H1 (cell line): ENCODE measurements around the gene ENTPD2.

Experiments used
- ATF3 ChIP-seq: IDR thresholded peaks from 2 replicates; pipeline ENCODE4 v1.6.1; 2011; ENCODE audit warnings: low read depth, mild to moderate bottlenecking, low read length; ENCODE audit not compliant: insufficient read depth
- E2F6 ChIP-seq: IDR thresholded peaks from 2 replicates; pipeline ENCODE4 v1.6.1; 2012; ENCODE audit warnings: inconsistent platforms
- EP300 ChIP-seq, 2 experiments: IDR thresholded peaks; 1 replicate in 1 of 2; 2 replicates in 1 of 2; pipeline ENCODE4 v1.6.1; 2011 to 2012; ENCODE audit warnings: low read depth in 2 of 2, low read length in 2 of 2, mild to moderate bottlenecking in 2 of 2, borderline replicate concordance in 1 of 2, inconsistent platforms in 1 of 2, moderate library complexity in 1 of 2
- NRF1 ChIP-seq: IDR thresholded peaks from 2 replicates; pipeline ENCODE4 v1.6.1; 2011; ENCODE audit warnings: mild to moderate bottlenecking, low read depth, low read length, improper control_type of control experiment
- TF ChIP-seq, protein P1 (sequence below), 3 experiments: IDR thresholded peaks; 1 replicate in 2 of 3; 2 replicates in 1 of 3; pipeline versions ENCODE4 v1.5.1 to v1.6.1; 2011; ENCODE audit warnings: low read length in 3 of 3, mild to moderate bottlenecking in 3 of 3, inconsistent platforms in 2 of 3, low read depth in 1 of 3, moderate library complexity in 1 of 3; ENCODE audit not compliant: insufficient read depth in 1 of 3; ENCODE audit errors: control extremely low read depth in 1 of 3

GRCh38 chr9:137029058-137029936 lies 24.6 kb downstream of the ENTPD2 start:
- TF ChIP-seq EP300 (IDR thresholded peaks at IDR 0.05; ENCODE audit: borderline replicate concordance in 1 of 2, low read depth in 2 of 2, low read length in 2 of 2) (no peak), ATF3 (no peak), NRF1 (no peak), E2F6 (no peak)
- TF ChIP-seq, protein P1, sequence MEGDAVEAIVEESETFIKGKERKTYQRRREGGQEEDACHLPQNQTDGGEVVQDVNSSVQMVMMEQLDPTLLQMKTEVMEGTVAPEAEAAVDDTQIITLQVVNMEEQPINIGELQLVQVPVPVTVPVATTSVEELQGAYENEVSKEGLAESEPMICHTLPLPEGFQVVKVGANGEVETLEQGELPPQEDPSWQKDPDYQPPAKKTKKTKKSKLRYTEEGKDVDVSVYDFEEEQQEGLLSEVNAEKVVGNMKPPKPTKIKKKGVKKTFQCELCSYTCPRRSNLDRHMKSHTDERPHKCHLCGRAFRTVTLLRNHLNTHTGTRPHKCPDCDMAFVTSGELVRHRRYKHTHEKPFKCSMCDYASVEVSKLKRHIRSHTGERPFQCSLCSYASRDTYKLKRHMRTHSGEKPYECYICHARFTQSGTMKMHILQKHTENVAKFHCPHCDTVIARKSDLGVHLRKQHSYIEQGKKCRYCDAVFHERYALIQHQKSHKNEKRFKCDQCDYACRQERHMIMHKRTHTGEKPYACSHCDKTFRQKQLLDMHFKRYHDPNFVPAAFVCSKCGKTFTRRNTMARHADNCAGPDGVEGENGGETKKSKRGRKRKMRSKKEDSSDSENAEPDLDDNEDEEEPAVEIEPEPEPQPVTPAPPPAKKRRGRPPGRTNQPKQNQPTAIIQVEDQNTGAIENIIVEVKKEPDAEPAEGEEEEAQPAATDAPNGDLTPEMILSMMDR (IDR thresholded peaks at IDR 0.05; ENCODE audit: control extremely low read depth in 1 of 3, insufficient read depth in 1 of 3, low read depth in 1 of 3, low read length in 3 of 3), result peak in 2 of 3 experiments; percentile 94 to 98; a peak in 3 of 4 replicates
